Mammary epithelial cell (primary cell): ENCODE data around the gene MRPS12.

Source experiments
- CTCF ChIP-seq, 2 donors: IDR thresholded peaks in 1 of 2; conservative IDR thresholded peaks in 1 of 2; 2 replicates each; pipeline ENCODE4 v1.5.1; 2011 to 2012; ENCODE audit warnings: inconsistent platforms in 2 of 2, low read length in 2 of 2, mild to moderate bottlenecking in 2 of 2, control low read depth in 1 of 2, low read depth in 1 of 2; ENCODE audit not compliant: insufficient read depth in 1 of 2; ENCODE audit errors: extremely low read depth in 1 of 2
- EZH2 ChIP-seq: IDR thresholded peaks from 2 replicates; pipeline ENCODE4 v1.6.1; 2012; ENCODE audit warnings: low read length, inconsistent platforms, borderline replicate concordance

GRCh38 chr19:38971672-38972071 lies 40.9 kb downstream of the MRPS12 start:
- TF ChIP-seq EZH2 (no peak), CTCF (conservative IDR thresholded peaks at IDR 0.05 in 1 of 2, IDR thresholded peaks at IDR 0.05 in 1 of 2; ENCODE audit: extremely low read depth in 1 of 2, insufficient read depth in 1 of 2, low read depth in 1 of 2, low read length in 2 of 2) (no peak)
